HG03095 (cell line): Measurements from ENCODE around the gene HSD17B7.
"Not testable (repeated sequence)": the region's sequence is repeated elsewhere in the genome, so short reads cannot be mapped to it uniquely, and the experiment has no call there.

Experiments used
- ATAC-seq: cut with Tn5 transposase; IDR thresholded peaks from one replicate; pipeline ENCODE4 v1.9.1; 2021; ENCODE audit warnings: moderate library complexity; ENCODE audit not compliant: unreplicated experiment

HSD17B7 gene, protein sequence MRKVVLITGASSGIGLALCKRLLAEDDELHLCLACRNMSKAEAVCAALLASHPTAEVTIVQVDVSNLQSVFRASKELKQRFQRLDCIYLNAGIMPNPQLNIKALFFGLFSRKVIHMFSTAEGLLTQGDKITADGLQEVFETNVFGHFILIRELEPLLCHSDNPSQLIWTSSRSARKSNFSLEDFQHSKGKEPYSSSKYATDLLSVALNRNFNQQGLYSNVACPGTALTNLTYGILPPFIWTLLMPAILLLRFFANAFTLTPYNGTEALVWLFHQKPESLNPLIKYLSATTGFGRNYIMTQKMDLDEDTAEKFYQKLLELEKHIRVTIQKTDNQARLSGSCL

DNA sequence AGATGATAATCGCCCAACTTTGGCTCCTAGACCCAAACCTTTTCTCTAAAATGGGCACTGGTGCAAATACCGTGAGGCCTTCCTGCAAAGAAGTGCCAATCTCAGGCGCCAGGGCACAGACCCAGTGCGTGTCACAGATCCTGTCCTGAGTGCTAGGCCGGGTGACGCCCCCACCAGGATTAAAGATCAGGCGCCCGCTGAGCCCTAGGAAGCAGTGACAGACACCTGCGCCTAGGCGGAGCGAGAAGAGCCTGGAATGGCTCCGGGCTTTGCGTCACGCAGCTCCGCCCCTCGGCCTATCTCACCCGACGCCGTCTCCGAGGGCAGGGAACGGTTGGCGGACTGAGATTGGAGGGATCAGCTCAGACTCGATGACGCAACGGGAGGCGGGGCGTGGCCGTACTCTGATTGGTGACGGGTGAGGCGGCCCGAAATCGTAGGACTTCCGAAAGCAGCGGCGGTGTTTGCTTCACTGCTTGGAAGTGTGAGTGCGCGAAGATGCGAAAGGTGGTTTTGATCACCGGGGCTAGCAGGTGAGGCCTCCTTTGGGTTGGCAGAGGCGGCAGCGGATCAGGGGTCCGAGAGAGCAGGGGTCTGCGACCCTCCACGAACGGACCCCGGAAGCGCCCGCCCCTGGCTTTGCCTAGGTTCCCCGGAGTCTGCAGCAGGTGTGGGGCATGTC is at the start of gene HSD17B7:
HSD17B7 (plus strand) TSS at position 400 of the 682 bp plus-strand sequence; CDS start at position 499, 99 bp downstream.
- ATAC-seq: peak; percentile 99

- no peak for ATAC-seq
Measured at GRCh38 chr1:162740755-162741154, 49.7 kb upstream of the HSD17B7 start.

DNA sequence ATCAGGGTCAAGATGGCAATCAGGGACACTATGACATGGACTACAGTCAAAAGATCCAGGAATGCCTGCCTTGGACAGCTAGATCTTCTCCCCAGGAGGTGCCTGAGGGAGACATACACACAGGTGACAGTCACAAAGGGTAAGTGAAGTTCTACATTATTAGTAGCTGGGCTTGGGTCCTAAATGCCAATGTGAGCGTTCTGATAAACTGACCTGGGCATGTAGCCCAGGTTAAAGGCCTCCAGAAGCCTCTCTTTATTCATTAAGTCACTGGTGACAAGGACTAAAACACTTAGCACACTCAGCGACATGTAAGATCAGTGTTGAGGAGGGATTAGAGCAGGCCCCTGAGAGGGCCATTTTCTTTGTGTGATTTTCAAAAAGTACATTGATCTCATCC is 48.9 kb upstream of the HSD17B7 start:
- no peak for ATAC-seq

DNA sequence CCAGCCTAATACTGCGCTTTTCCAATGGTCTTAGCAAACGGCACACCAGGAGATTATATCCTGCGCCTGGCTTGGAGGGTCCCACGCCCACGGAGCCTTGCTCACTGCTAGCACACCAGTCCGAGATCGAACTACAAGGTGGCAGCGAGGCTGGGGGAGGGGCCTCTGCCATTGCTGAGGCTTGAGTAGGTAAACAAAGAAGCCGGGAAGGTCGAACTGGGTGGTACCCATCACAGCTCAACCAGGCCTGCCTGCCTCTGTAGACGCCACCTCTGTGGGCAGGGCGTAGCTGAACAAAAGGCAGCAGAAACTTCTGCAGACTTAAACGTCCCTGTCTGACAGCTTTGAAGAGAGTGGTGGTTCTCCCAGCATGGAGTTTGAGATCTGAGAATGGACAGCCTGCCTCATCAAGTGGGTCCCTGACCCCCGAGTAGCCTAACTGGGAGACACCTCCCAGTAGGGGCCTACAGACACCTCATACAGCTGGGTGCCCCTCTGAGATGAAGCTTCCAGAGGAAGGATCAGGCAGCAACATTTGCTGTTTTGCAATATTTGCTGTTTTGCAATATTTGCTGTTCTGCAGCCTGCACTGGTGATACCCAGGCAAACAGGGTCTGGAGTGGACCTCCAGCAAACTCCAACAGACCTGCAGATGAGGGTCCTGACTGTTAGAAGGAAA is 44.1 kb upstream of the HSD17B7 start:
- not testable (repeated sequence) for ATAC-seq

DNA sequence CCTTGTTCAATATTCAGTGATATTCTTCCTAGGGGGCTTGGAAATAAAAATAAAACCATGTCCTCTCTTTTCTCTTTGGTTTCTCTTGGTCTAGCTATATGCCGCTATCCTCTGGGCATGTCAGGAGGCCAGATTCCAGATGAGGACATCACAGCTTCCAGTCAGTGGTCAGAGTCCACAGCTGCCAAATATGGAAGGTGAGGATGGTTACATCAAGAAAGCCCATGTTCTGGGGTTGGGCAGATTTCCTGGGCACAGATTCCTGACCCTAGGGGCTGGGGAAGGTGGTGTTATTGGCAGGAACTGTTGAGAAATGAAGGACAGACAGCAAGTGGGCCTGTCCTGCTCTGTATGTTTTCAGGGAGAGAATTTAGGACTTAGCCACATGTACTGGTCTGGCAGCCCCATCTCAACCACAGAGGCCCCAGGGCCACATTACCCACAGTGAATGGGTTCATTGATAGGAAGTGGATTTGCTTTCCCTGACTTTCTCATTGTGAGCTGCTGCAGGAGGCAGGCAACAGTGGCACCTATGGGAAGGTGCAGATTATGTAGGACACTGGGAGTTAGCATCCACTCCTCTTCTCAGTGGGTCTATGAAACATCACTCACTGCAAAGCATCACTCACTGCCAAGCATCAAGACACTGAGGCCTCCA is 37.4 kb upstream of the HSD17B7 start:
- no peak for ATAC-seq

- no peak for ATAC-seq
Measured at GRCh38 chr1:162753998-162754585, 36.4 kb upstream of the HSD17B7 start.

DNA sequence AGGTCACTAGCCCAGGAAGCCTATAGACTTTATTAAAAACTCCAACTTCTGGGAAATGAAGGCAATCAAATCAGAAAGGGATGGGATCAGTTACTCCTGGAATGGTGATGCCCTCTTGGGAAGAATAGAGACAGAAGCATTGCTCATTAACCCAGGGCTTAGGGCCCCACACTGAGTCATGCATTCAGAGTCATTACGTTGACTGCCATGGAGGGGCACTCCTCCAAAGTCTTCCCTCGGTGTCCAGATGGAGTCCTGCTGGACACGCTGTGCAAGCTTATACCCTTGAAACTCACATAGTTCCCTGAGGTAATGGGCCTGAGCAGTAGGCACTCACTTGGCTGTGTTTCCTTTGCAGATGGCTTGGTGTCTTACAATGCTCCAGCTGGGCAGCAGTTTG is 35.2 kb upstream of the HSD17B7 start:
- ATAC-seq: no peak

GRCh38 chr1:162756523-162756922 is 34.0 kb upstream of the HSD17B7 start:
- no peak for ATAC-seq

GRCh38 chr1:162757476-162757875 is 33.0 kb upstream of the HSD17B7 start:
- ATAC-seq: no peak

GRCh38 chr1:162765788-162766187 is 24.7 kb upstream of the HSD17B7 start:
- no peak for ATAC-seq

- no peak for ATAC-seq
Measured at GRCh38 chr1:162772571-162773154, 17.8 kb upstream of the HSD17B7 start.

GRCh38 chr1:162774007-162774406 is 16.5 kb upstream of the HSD17B7 start:
- no peak for ATAC-seq

DNA sequence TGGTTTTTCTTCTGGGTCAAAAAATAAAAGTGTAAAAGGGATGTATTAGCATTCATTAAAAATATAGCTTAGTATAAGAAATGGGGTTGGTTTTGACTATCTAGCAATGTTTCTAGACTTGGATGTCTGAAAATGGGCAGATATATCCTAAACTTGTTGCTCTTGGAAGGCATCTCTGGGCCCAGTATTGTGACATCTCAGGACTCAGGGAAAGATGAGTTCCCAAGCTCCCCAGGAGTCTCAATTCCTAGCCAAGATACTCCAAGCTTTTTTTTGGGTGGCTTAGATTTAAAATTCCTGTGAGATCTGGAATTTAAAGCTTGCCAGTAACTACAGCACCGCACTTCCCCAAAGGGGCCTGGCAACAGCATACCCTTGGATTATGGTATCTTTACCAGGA is 11.5 kb upstream of the HSD17B7 start:
- ATAC-seq: no peak

GRCh38 chr1:162782671-162783070 is 7.8 kb upstream of the HSD17B7 start:
- no peak for ATAC-seq

DNA sequence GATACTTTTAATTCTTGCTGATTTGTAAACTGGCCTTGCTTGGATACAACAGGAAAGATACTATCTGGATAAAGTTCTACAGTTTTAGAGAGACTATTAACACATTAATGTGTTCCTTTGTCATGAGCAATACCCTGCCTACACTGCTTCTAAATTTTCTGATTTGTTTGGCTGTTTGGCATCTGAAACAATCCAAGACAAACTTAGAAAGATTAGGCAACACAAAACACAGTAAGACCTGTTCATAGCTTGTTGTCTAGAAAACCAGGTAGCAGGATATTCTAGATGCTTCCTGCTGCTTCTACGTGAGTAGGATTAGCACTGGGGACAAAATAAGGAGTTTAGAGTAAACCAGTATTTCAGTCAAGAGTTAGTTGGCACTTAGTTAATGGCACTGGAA is 5.6 kb upstream of the HSD17B7 start:
- not testable (repeated sequence) for ATAC-seq

GRCh38 chr1:162788783-162789182 is 1.7 kb upstream of the HSD17B7 start:
- ATAC-seq: not testable (repeated sequence)

DNA sequence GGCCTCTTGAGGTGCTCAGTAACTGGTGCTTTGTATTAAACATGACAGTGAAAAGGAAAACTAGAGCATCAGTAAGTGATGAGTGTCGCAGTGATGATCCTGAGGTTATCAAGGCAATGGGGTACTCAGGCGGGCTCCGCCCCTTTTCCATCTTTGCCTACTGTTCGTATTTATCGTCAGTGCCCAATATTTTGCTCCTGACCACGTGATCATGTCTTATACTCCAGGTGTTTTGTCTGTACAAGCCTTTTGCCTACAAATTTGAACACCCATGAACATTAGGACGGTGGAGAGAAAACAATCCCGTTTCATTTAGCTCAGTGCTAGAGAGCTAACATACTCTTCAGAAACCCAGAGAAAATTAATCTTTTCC is 469 bp downstream of the HSD17B7 start:
- ATAC-seq: not testable (repeated sequence)

DNA sequence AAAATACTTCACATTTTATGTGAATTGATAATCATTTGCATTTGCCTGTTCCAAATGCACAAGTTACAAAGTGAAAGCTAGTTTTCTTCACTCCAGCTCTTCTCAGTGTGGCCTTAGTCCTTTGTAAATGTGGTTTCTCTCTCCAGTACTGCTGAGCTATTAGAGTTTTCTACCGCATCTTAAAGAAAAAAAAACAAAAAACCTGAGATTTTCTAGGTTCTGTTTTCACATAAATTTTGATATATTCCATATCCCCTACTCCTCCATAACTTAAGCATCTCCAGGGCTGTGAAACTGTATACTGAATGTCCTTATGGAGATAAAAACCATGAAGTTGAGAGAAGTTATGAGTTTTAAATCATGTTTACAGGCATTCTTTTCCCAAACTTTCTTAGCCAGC is 3.8 kb downstream of the HSD17B7 start:
- ATAC-seq: not testable (repeated sequence)

DNA sequence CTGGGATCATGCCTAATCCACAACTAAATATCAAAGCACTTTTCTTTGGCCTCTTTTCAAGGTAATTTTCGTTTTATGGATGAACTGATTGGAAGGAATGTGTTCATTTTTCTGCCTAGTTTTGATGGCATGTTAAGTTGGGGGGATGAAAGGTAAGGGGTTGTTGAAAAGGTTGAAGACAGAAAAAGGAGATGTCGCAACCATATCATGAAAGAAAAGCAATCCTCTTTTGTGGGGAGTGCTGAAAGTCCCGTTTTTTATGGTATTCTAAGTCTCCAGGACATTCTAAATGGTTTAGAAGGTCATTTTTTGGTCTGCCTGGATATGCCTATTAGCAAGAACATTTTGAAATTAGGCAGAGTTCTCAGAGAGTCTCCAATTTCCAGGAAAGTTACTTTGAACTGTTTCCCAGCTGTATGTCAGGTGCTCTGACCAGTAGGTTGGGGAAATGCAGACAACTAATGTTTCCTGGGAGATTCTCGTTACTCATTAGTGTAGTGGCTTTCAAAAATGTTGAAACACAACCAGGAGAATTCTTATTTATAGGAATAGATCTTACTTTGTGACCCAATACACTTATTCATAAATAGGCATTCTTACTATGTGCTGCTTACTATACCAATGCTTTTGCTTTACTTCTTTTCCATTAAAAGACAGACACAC is 6.2 kb downstream of the HSD17B7 start:
- ATAC-seq: not testable (repeated sequence)
